Thymus (tissue), 11 donors: ENCODE measurements around the gene GPR150. TPM values are rescaled to one million over a fixed set of nuclear protein-coding genes. Genes with fewer than 3 reads are reported as not detected.

ENCODE experiments used
- DNase-seq, 9 donors: peaks; one replicate each; pipeline ENCODE4 v3.0.0-alpha.2; 2013; ENCODE audit warnings: low spot score in 9 of 9, low read depth in 6 of 9, missing footprints in 1 of 9
- H3K27ac ChIP-seq, 2 donors: one replicate each; pipeline ENCODE4 v1.5.1; 2013; ENCODE audit warnings: control low read depth in 1 of 2, low read depth in 1 of 2, low read length in 1 of 2, mild to moderate bottlenecking in 1 of 2, moderate library complexity in 1 of 2
- H3K27me3 ChIP-seq, 2 donors: one replicate each; pipeline ENCODE4 v1.5.1; 2013; ENCODE audit warnings: low read length in 1 of 2; ENCODE audit not compliant: control insufficient read depth in 2 of 2, insufficient read depth in 1 of 2
- H3K36me3 ChIP-seq, 2 donors: one replicate each; pipeline ENCODE4 v1.5.1; 2013; ENCODE audit warnings: low read length in 1 of 2, mild to moderate bottlenecking in 1 of 2, moderate library complexity in 1 of 2; ENCODE audit not compliant: control insufficient read depth in 2 of 2, insufficient read depth in 2 of 2
- H3K4me1 ChIP-seq, 2 donors: one replicate each; pipeline ENCODE4 v1.5.1; 2013; ENCODE audit warnings: low read length in 2 of 2; ENCODE audit not compliant: control insufficient read depth in 2 of 2, insufficient read depth in 2 of 2
- H3K4me3 ChIP-seq, 2 donors: one replicate each; pipeline ENCODE4 v1.5.1; 2013; ENCODE audit warnings: low read length in 2 of 2, control low read depth in 1 of 2, mild to moderate bottlenecking in 1 of 2
- H3K9me3 ChIP-seq, 2 donors: one replicate each; pipeline ENCODE4 v1.5.1; 2013; ENCODE audit warnings: low read length in 1 of 2, mild to moderate bottlenecking in 1 of 2; ENCODE audit not compliant: control insufficient read depth in 2 of 2, insufficient read depth in 1 of 2
- WGBS: extraction: QIAGEN DNeasy Blood & Tissue Kit; methylation state at CpG from one replicate; pipeline ENCODE4 v1.1.7; 2013; 5-methylcytosine and 5-hydroxymethylcytosine counted together
- polyA plus RNA-seq: library from polyadenylated mRNA; stranded (reverse); fragments of 200-250 nt; gene quantifications from one replicate; pipeline ENCODE4 v1.2.3, GENCODE V29; 2013
- total RNA-seq: library from RNA; stranded (reverse); fragments of 120-200 nt; gene quantifications from one replicate; pipeline ENCODE4 v1.2.4, GENCODE V29; 2013
- donor health status: healthy.

Gene GPR150
- total and polyA plus RNA-seq, 2 donors, result 0.19 to 0.89 TPM

DNA sequence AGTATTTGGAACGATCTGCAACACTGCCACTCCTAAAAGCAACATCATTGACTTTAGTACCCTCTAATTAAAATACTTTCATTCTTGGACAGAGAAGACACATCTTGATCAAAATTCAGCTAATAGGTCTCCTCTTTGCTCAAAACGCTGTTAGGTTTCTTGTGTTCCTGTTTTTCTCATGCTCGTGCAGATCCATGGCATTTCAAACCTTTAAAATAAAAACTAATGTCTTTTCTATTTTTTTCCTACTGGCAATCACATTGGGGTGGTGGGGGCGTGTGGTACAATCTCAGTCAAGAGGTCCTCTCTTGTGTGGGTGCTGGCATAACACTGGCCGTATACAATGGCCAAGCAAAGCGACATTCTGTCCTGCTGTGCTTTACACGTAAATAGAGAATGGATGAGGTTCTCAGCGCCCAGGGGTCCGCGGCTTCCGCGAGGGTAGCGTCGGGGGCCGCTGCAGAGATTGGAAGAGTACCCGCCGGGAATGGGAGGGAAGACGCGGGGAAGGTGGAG, 315 bp upstream of the GPR150 start:
- peak in 1 of 9 donors; percentile 29 for DNase-seq

GRCh38 chr5:95620870-95621838, 1.3 kb downstream of the GPR150 start:
- Histone ChIP-seq H3K27me3 (peaks cover 3 to 29% of the 10 kb centered on the region in 2 donors), H3K27ac (peak overlapping the region in 1 of 2 donors; percentile 15), H3K36me3 (no peaks in the 10 kb centered on the region), H3K4me3 (peak overlapping the region; percentile 27 to 67), H3K4me1 (peaks cover 21% of the 10 kb centered on the region in 2 donors), H3K9me3 (no peaks in the 10 kb centered on the region)
- WGBS, result 3% methylated on average over 92 of the region's 92 CpGs
- DNase-seq, result peak in 5 of 9 donors; percentile 30 to 72 (median 50)

More for the DNA sequence above, 315 bp upstream of the GPR150 start:
- Histone ChIP-seq H3K9me3 (peaks cover 0 to under 1% of the 10 kb centered on the region in 2 donors), H3K27ac (no peak overlapping the region), H3K27me3 (peaks cover 3 to 29% of the 10 kb centered on the region in 2 donors), H3K4me3 (peak overlapping the region; percentile 47 to 67), H3K4me1 (peaks cover 21% of the 10 kb centered on the region in 2 donors), H3K36me3 (no peaks in the 10 kb centered on the region)
- WGBS, result 6% methylated on average over 19 of the region's 19 CpGs

DNA sequence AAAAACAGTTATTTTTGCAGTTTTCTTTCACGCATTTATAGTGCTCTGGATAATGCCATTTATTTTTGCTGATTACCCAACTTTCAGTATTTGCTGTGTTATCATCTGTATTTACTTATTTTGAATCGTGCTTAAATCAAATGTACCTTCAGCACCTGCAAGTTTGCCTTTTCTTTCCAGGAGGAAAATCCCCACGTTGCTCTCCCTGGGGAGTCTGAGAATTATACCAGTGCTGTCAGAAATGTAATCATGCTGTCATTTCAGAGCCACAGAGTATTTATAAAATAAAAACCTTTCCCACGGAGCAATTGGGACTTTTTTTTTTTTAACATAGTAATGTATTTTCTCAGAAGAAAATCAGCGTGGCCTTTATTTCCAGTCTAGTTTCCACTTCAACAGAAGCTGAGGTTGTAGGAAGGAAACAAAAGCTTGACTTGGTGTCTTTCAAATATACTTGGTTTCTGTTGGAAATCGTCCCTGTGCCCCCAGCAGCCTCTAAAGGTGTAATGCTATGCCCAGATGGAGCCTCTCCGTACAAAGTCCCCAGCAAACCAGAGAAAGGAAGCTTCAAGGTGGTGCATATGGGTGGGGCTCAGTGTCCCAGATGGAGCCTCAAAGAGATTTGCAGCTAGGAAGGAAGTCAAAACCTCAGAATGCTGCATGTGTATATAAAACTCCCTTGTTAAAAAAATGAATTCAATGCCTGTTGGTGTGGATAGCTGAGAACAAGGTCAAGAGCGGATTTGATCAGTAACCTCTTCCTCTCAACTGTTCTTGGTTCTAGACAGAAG, 2.1 kb downstream of the GPR150 start:
- DNase-seq, result peak in 6 of 9 donors; percentile 48 to 81 (median 62)
- peaks cover 3 to 29% of the 10 kb centered on the region in 2 donors for H3K27me3 ChIP-seq
- 20% methylated on average over 8 of the region's 8 CpGs for WGBS
- H3K27ac ChIP-seq, result peak overlapping the region; percentile 1 to 56
- peaks cover 21% of the 10 kb centered on the region in 2 donors for H3K4me1 ChIP-seq
- no peaks in the 10 kb centered on the region for H3K9me3 ChIP-seq
- no peaks in the 10 kb centered on the region for H3K36me3 ChIP-seq
- no peak overlapping the region for H3K4me3 ChIP-seq

DNA sequence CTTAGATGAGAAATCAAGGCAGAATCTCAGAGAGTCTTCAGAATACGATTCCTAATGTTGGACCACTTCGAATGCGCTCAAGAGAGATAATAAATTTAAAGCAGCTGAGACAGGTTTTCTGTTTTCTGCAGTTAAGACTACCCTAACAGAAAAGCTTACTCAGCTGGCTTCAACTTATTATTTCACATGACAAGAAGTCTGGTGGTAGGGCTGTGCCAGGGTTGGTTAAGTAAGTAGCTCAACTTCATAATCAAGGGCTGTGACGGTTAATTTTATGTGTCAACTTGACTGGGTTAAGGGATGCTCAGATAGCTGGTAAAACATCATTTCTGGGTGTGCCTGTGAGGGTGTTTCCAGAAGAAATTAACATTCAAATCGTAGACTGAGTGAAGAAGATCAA, 3.8 kb downstream of the GPR150 start:
- no peak overlapping the region for H3K27ac ChIP-seq
- H3K4me1 ChIP-seq, result peaks cover 21% of the 10 kb centered on the region in 2 donors
- no peak overlapping the region for H3K4me3 ChIP-seq
- DNase-seq, result no peak
- 95% methylated on average over 5 of the region's 5 CpGs for WGBS
- H3K36me3 ChIP-seq, result no peaks in the 10 kb centered on the region
- peaks cover 3 to 29% of the 10 kb centered on the region in 2 donors for H3K27me3 ChIP-seq
- no peaks in the 10 kb centered on the region for H3K9me3 ChIP-seq

- H3K36me3 ChIP-seq, result no peaks in the 10 kb centered on the region
- peaks cover 21% of the 10 kb centered on the region in 2 donors for H3K4me1 ChIP-seq
- no peak for DNase-seq
- no peak overlapping the region for H3K27ac ChIP-seq
- H3K9me3 ChIP-seq, result no peaks in the 10 kb centered on the region
- WGBS, result 97% methylated on average over 2 of the region's 2 CpGs
- H3K27me3 ChIP-seq, result peaks cover 3 to 22% of the 10 kb centered on the region in 2 donors
- no peak overlapping the region for H3K4me3 ChIP-seq
Observed at GRCh38 chr5:95624368-95624767, 4.5 kb downstream of the GPR150 start.

DNA sequence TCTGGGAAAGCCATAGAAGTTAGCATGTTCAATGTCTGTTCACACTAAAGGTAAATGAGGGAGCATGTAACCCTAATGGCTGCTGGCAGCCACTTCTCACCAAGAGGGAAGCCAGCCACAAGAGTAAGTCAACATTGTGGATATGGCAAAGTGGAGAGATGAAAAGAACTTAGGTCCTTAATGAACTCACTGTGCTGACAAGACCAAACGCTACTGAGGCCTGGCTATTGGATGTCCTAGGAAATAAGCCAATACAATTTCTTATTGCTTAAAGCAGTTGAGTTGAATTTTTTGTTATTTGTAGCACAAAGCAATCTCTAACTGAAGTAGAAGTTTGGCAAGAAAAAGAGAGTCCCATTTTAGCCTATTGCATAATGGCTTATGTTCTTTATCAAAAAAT, 6.8 kb downstream of the GPR150 start:
- Histone ChIP-seq H3K36me3 (no peaks in the 10 kb centered on the region), H3K9me3 (no peaks in the 10 kb centered on the region), H3K4me1 (peaks cover 7 to 13% of the 10 kb centered on the region in 2 donors), H3K27ac (no peak overlapping the region), H3K4me3 (no peak overlapping the region), H3K27me3 (peaks cover 0 to 3% of the 10 kb centered on the region in 2 donors)
- 96% methylated on average over 1 of the region's 1 CpG for WGBS
- no peak for DNase-seq

DNA sequence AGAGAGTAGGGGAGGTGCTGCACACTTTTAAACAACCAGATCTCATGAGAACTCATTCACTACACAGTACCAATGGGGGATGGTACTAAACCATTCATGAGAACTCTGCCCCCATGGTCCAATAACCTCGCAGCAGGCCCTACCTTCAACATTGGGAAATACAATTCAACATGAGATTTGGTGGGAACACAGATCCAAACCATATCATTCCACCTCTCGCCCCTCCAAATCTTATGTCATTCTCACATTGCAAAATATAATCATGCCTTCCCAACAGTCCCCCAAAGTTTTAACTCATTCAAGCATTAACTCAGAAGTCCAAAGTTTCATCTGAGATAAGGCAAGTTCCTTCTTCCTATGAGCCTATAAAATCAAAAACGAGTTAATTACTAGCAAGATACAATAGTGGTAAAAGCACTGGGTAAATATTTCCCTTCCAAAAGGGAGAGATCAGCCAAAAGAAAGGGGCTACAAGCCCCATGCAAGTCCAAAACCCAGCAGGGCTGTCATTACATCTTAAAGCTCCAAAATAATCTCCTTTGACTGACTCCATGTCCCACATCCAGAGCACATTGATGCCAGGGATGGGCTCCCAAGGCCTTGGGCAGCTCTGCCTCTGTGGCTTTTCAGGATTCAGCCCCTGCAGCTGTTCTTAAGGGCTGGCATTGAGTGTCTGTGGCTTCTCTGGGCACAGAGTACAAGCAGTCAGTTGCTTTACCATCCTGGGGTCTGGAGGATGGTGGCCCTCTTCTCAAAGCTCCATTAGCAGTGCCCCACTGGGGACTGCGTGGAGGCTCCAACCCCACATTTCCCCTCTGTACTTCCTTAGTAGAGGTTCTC, 8.3 kb downstream of the GPR150 start:
- Histone ChIP-seq H3K36me3 (no peaks in the 10 kb centered on the region), H3K9me3 (no peaks in the 10 kb centered on the region), H3K27me3 (no peaks in the 10 kb centered on the region), H3K4me3 (no peak overlapping the region), H3K4me1 (peaks cover 2 to 3% of the 10 kb centered on the region in 2 donors), H3K27ac (no peak overlapping the region)
- WGBS, result 94% methylated on average over 4 of the region's 4 CpGs
- no peak for DNase-seq

DNA sequence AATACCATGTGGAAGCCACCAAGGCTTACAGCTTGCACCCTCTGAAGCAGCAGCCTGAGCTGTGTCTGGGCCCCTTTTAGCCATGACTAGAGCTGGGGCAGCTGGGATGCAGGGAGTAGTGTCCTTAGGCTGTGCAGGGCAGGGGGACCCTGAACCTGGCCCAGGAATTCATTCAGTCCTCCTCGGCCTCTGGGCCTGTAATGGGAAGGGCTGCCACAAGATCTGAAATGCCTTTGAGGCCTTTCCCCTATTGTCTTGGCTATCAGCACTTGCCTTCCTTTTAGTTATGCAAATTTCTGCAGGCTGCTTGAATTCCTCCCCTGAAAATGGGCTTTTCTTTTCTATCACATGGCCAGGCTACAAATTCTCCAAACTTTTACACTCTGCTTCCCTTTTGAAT, 9.0 kb downstream of the GPR150 start:
- Histone ChIP-seq H3K36me3 (no peaks in the 10 kb centered on the region), H3K27me3 (no peaks in the 10 kb centered on the region), H3K4me3 (no peak overlapping the region), H3K27ac (no peak overlapping the region), H3K9me3 (no peaks in the 10 kb centered on the region), H3K4me1 (peaks cover 0 to 2% of the 10 kb centered on the region in 2 donors)
- WGBS, result 98% methylated on average over 1 of the region's 1 CpG
- no peak for DNase-seq
